ENCODE data around the gene AOPEP. TPM values are rescaled to one million over a fixed set of nuclear protein-coding genes. Genes with fewer than 3 reads are reported as not detected.

The AOPEP gene
- total RNA-seq, 1 experiment from 2014 or later: 14.4 TPM

- Mint-ChIP-seq H3K36me3 (no peaks in the 10 kb centered on the region), H3K27ac (no peak overlapping the region), H3K4me3 (no peak overlapping the region), H3K4me1 (peaks cover 31% of the 10 kb centered on the region), H3K9me3 (no peaks in the 10 kb centered on the region), H3K27me3 (ENCODE audit: low read depth) (no peaks in the 10 kb centered on the region)
- DNase-seq (ENCODE audit: low spot score) (no peak), ATAC-seq (no peak)
- TF ChIP-seq TEAD4 (CRISPR knock-in tag; IDR thresholded peaks at IDR 0.05) (no peak), RELA (CRISPR knock-in tag; IDR thresholded peaks at IDR 0.05; ENCODE audit: borderline replicate concordance) (no peak), ZNF219 (CRISPR knock-in tag; IDR thresholded peaks at IDR 0.05; ENCODE audit: borderline replicate concordance) (no peak), ZNF232 (CRISPR knock-in tag; IDR thresholded peaks at IDR 0.05) (no peak), SMAD4 (CRISPR knock-in tag; IDR thresholded peaks at IDR 0.05) (no peak), ESRRA (CRISPR knock-in tag; IDR thresholded peaks at IDR 0.05; ENCODE audit: borderline replicate concordance) (no peak), EMX1 (CRISPR knock-in tag; IDR thresholded peaks at IDR 0.05) (no peak), GABPB1 (CRISPR knock-in tag; IDR thresholded peaks at IDR 0.05) (no peak), ELF4 (CRISPR knock-in tag; IDR thresholded peaks at IDR 0.05; ENCODE audit: low read depth) (no peak), ERG (CRISPR knock-in tag; IDR thresholded peaks at IDR 0.05) (no peak), TP53 (CRISPR knock-in tag; IDR thresholded peaks at IDR 0.05) (no peak), MAX (CRISPR knock-in tag; IDR thresholded peaks at IDR 0.05) (no peak), GRHL2 (CRISPR knock-in tag; IDR thresholded peaks at IDR 0.05; ENCODE audit: insufficient replicate concordance, severe bottlenecking) (no peak), ZNF121 (CRISPR knock-in tag; IDR thresholded peaks at IDR 0.05) (no peak), IRF1 (CRISPR knock-in tag; IDR thresholded peaks at IDR 0.05) (no peak), FOXP1 (CRISPR knock-in tag; IDR thresholded peaks at IDR 0.05; ENCODE audit: borderline replicate concordance) (no peak)
- TF ChIP-seq, protein P1, sequence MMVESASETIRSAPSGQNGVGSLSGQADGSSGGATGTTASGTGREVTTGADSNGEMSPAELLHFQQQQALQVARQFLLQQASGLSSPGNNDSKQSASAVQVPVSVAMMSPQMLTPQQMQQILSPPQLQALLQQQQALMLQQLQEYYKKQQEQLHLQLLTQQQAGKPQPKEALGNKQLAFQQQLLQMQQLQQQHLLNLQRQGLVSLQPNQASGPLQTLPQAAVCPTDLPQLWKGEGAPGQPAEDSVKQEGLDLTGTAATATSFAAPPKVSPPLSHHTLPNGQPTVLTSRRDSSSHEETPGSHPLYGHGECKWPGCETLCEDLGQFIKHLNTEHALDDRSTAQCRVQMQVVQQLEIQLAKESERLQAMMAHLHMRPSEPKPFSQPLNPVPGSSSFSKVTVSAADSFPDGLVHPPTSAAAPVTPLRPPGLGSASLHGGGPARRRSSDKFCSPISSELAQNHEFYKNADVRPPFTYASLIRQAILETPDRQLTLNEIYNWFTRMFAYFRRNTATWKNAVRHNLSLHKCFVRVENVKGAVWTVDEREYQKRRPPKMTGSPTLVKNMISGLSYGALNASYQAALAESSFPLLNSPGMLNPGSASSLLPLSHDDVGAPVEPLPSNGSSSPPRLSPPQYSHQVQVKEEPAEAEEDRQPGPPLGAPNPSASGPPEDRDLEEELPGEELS (CRISPR knock-in tag; IDR thresholded peaks at IDR 0.05): no peak
- TF ChIP-seq, protein P2, sequence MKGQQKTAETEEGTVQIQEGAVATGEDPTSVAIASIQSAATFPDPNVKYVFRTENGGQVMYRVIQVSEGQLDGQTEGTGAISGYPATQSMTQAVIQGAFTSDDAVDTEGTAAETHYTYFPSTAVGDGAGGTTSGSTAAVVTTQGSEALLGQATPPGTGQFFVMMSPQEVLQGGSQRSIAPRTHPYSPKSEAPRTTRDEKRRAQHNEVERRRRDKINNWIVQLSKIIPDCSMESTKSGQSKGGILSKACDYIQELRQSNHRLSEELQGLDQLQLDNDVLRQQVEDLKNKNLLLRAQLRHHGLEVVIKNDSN (CRISPR knock-in tag; IDR thresholded peaks at IDR 0.05): no peak
- TF ChIP-seq, protein P3, sequence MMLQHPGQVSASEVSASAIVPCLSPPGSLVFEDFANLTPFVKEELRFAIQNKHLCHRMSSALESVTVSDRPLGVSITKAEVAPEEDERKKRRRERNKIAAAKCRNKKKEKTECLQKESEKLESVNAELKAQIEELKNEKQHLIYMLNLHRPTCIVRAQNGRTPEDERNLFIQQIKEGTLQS (CRISPR knock-in tag; conservative IDR thresholded peaks at IDR 0.05): no peak
- POLR2A ChIA-PET: no interaction called here
- CTCF ChIA-PET: interaction anchor here (0.6 to 2.9 kb wide), 4 partner anchors 11 to 387 kb away, joined by 3 to 13 read pairs (median 6); no protein-coding TSS in a partner anchor
These were observed 329.5 kb downstream of the AOPEP start for GRCh38 chr9:95055851-95056551.

GRCh38 chr9:95057101-95057500 is 330.6 kb downstream of the AOPEP start:
- POLR2A ChIA-PET: no interaction called here
- H3K36me3 Mint-ChIP-seq: no peaks in the 10 kb centered on the region
- ATAC-seq (no peak), DNase-seq (ENCODE audit: low spot score) (no peak)
- no peak overlapping the region for H3K27ac Mint-ChIP-seq
- H3K4me1 Mint-ChIP-seq: peaks cover 35% of the 10 kb centered on the region
- H3K9me3 Mint-ChIP-seq: no peaks in the 10 kb centered on the region
- H3K4me3 Mint-ChIP-seq: no peak overlapping the region
- CTCF ChIA-PET: interaction anchor here (1.4 to 2.9 kb wide), 3 partner anchors 70 to 388 kb away, joined by 4 to 13 read pairs (median 8); no protein-coding TSS in a partner anchor
- no peaks in the 10 kb centered on the region for H3K27me3 Mint-ChIP-seq (ENCODE audit: low read depth)
- TF ChIP-seq STAT6 (CRISPR knock-in tag; conservative IDR thresholded peaks at IDR 0.05; ENCODE audit: low read depth) (no peak), GRHL2 (CRISPR knock-in tag; IDR thresholded peaks at IDR 0.05; ENCODE audit: insufficient replicate concordance, severe bottlenecking) (no peak)
- TF ChIP-seq, protein P4, sequence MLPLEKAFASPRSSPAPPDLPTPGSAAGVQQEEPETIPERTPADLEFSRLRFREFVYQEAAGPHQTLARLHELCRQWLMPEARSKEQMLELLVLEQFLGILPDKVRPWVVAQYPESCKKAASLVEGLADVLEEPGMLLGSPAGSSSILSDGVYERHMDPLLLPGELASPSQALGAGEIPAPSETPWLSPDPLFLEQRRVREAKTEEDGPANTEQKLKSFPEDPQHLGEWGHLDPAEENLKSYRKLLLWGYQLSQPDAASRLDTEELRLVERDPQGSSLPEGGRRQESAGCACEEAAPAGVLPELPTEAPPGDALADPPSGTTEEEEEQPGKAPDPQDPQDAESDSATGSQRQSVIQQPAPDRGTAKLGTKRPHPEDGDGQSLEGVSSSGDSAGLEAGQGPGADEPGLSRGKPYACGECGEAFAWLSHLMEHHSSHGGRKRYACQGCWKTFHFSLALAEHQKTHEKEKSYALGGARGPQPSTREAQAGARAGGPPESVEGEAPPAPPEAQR (CRISPR knock-in tag; IDR thresholded peaks at IDR 0.05): no peak

Measured in WTC11 (cell line).